ENCODE measurements around the gene LUZP1. TPM values are rescaled to one million over a fixed set of nuclear protein-coding genes. Genes with fewer than 3 reads are reported as not detected.
A peak's percentile ranks its signal among the peaks of the same experiment; 100 is the strongest.

LUZP1 gene
- total RNA-seq, 1 donor from 2014 or later, result 23.2 TPM

DNA sequence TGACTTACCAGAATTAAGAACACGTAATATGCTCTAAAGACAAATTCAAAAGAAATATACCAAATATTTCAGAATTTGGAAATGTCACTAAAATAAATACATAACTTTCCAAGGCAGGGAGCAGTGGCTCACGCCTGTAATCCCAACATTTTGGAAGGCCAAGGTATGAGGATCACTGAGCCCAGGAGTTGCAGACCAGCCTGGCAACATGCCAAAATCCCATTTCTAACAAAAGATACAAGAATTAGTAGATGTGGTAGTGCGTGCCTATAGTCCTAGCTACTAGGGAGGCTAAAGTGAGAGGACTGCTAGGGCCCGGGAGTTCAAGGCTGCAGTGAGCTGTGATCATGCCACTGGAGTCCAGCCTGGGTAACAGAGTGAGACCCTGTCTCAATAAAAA lies 11.7 kb downstream of the LUZP1 start:
- intact Hi-C loops (cut with micrococcal nuclease), result no loop called here
- H3K4me3 Mint-ChIP-seq, result no peak overlapping the region
- H3K4me1 Mint-ChIP-seq, result peaks cover 6% of the 10 kb centered on the region
- no peaks in the 10 kb centered on the region for H3K27me3 Mint-ChIP-seq
- peaks cover 4% of the 10 kb centered on the region for H3K36me3 Mint-ChIP-seq (ENCODE audit: low read depth)
- no peaks in the 10 kb centered on the region for H3K9me3 Mint-ChIP-seq
- no peak for DNase-seq
- no peak overlapping the region for H3K27ac Mint-ChIP-seq

DNA sequence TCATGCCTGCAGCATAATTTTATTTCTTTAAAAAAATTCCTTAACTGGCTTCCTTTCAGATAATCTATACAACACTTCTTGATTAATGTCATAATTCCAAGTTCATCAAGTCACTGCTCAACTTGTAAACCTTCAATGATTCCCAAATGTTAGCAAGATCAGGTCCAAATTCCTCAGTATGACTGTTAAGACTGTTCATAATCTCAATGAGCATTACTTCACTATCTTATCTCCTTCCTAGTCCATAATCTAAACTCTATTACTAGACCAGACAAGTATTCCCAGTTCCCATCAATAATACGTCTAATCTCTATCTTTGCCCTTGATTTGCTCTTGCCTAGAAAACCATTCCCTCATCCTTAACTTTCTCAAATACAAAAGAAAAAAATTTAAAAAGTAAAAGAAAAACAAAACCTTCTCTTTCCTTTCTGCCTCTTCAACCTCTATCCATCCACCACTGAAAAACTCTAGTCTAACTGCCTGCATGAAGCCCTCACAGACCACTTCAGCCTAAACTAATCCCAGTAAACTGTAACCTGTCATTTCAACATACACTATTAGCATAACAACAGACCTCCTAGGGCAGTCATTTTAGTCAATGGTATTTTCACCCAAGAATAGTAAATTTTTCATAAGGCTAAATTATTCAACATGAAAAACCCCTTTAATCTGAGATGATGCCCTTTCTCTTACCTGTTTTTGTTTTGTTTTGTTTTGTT lies 15.5 kb downstream of the LUZP1 start:
- intact Hi-C loops (cut with micrococcal nuclease), result no loop called here
- Mint-ChIP-seq H3K4me3 (no peak overlapping the region), H3K9me3 (no peaks in the 10 kb centered on the region), H3K27me3 (no peaks in the 10 kb centered on the region), H3K36me3 (ENCODE audit: low read depth) (peaks cover 7% of the 10 kb centered on the region), H3K27ac (no peak overlapping the region), H3K4me1 (peaks cover 17% of the 10 kb centered on the region)
- DNase-seq, result no peak

DNA sequence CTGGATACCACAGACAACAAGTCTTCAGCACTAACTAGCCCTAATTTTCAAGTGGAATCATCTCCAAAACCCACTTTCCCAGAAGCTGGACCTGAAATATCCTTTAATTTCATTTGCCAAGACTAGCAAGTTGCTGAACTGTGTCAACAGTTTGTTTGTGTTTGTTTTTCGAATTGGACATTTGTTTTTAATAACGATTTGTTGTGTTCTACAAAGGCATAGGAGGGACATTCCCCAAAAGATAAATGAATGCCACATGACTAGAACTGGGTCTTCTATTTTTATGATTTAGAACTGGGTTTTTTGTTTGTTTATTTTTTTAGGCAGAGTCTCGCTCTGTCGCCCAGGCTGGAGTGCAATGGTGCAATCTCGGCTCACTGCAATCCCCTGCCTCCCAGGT lies 17.9 kb downstream of the LUZP1 start:
- H3K27me3 Mint-ChIP-seq, result no peaks in the 10 kb centered on the region
- no peak overlapping the region for H3K27ac Mint-ChIP-seq
- H3K9me3 Mint-ChIP-seq, result no peaks in the 10 kb centered on the region

DNA sequence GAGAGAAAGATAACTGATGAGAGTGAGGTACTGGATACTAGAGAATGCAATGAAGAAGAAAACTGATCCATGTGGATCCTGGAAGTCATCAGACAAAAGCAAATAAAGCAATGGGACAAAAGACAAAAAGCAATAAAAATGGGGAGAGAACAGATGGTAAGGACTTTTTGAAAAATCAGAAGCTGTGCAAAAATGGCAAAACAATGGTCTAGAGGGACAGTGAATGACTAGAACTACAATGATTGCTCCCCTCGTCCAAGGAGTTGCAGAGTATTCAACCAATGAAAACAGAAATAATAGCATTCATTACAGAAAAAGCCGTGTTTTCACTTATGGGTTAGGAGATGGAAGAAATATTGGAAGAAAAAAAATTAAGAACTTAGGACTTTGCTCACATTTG lies 18.5 kb downstream of the LUZP1 start:
- no peaks in the 10 kb centered on the region for H3K27me3 Mint-ChIP-seq
- peaks cover 23% of the 10 kb centered on the region for H3K4me1 Mint-ChIP-seq
- intact Hi-C loops (cut with micrococcal nuclease), result no loop called here
- peaks cover 8% of the 10 kb centered on the region for H3K36me3 Mint-ChIP-seq (ENCODE audit: low read depth)
- H3K27ac Mint-ChIP-seq, result no peak overlapping the region
- H3K9me3 Mint-ChIP-seq, result no peaks in the 10 kb centered on the region
- no peak for DNase-seq
- H3K4me3 Mint-ChIP-seq, result no peak overlapping the region

More for the DNA sequence above, 17.9 kb downstream of the LUZP1 start:
- H3K4me1 Mint-ChIP-seq, result peaks cover 23% of the 10 kb centered on the region
- H3K4me3 Mint-ChIP-seq, result no peak overlapping the region
- DNase-seq, result no peak
- peaks cover 8% of the 10 kb centered on the region for H3K36me3 Mint-ChIP-seq (ENCODE audit: low read depth)
- intact Hi-C loops (cut with micrococcal nuclease), result no loop called here

DNA sequence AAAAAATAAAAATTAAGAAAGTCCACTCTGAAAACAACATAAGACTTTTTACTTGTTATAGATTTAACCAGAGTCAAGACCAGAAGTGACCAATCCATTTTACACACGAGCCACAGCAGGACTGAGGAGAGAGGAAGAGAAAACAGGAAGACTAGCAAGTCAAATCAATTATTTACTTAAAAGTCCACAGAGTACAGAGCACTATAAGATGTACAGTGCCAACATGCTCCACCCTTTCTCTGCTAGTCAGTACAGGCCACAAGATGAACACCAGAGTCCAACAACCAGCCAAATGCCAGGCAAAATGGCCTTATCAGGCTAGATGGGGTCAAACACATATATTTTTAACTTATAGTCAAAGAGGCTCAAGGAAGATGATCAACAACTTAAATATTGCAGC lies 19.5 kb downstream of the LUZP1 start:
- no peak for DNase-seq
- intact Hi-C loops (cut with micrococcal nuclease), result loop anchor here (2.0 kb wide), 1 partner anchor 20 kb away; the partner anchor contains the start of gene LUZP1
- H3K4me3 Mint-ChIP-seq, result no peak overlapping the region
- H3K27ac Mint-ChIP-seq, result no peak overlapping the region
- no peaks in the 10 kb centered on the region for H3K27me3 Mint-ChIP-seq
- H3K4me1 Mint-ChIP-seq, result peaks cover 23% of the 10 kb centered on the region
- H3K9me3 Mint-ChIP-seq, result no peaks in the 10 kb centered on the region
- peaks cover 13% of the 10 kb centered on the region for H3K36me3 Mint-ChIP-seq (ENCODE audit: low read depth)

DNA sequence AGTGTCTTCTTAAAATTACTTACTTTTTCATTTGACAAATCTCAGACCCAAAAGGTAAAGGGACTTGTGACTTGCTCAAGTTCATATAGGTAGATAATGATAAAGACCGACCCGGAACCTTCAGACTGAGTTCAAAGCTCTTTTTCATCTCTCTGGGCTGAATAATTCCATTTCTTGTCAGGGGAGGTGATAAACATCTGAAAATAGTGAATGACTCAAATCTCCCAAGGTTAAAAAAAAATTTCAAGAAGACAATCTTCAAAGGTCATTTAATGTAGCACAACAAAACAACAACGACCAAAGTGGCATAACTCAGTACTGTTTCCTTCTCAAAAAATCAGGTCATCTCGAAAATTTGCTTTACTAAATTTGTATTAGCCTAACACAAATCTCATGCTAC lies 20.6 kb downstream of the LUZP1 start:
- intact Hi-C loops (cut with micrococcal nuclease), result loop anchor here (1.0 to 2.0 kb wide), 2 partner anchors 21 to 39 kb away; partner anchors contain the start of gene LUZP1
- H3K4me3 Mint-ChIP-seq, result peak overlapping the region; percentile 36
- H3K27me3 Mint-ChIP-seq, result no peaks in the 10 kb centered on the region
- peak; percentile 62 for DNase-seq
- H3K36me3 Mint-ChIP-seq (ENCODE audit: low read depth), result peaks cover 13% of the 10 kb centered on the region
- H3K9me3 Mint-ChIP-seq, result no peaks in the 10 kb centered on the region
- H3K4me1 Mint-ChIP-seq, result peaks cover 21% of the 10 kb centered on the region
- peak overlapping the region; percentile 45 for H3K27ac Mint-ChIP-seq

DNA sequence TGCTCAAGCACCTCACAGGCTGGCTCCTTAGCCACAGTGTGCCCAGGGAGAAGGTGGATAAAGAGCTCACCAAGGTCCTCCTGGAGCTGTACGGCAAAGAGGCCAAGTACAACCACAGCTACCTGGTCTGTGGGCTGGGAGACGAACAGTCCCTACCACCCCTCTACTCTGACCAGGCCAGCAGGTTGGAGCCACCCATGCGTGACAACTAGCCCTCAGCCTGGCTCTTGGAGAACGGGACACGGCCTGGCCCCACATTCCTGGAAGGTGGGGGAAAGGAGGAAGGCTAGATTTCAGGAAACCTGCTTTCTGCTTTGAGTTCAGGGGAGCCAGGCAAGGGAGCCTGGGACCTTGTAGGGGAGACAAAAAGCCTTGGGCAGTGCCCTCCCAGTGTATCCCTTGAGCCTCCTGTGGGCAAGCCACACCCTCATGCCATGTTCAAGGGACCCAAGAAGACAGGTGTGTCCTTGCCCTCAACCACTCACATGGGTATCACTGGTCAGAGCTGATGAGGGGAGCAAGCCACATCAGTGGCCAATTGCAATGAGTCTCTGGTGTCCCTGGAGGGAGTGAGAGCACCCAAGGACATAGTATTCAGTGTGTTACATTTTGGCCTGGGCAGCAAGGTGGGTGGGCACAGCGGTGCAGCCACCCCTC lies 27.6 kb downstream of the LUZP1 start:
- no peaks in the 10 kb centered on the region for H3K9me3 Mint-ChIP-seq
- peaks cover 7% of the 10 kb centered on the region for H3K4me1 Mint-ChIP-seq
- no peaks in the 10 kb centered on the region for H3K27me3 Mint-ChIP-seq
- no peak overlapping the region for H3K4me3 Mint-ChIP-seq
- DNase-seq, result no peak
- intact Hi-C loops (cut with micrococcal nuclease), result no loop called here
- H3K36me3 Mint-ChIP-seq (ENCODE audit: low read depth), result peaks cover 15% of the 10 kb centered on the region
- no peak overlapping the region for H3K27ac Mint-ChIP-seq

DNA sequence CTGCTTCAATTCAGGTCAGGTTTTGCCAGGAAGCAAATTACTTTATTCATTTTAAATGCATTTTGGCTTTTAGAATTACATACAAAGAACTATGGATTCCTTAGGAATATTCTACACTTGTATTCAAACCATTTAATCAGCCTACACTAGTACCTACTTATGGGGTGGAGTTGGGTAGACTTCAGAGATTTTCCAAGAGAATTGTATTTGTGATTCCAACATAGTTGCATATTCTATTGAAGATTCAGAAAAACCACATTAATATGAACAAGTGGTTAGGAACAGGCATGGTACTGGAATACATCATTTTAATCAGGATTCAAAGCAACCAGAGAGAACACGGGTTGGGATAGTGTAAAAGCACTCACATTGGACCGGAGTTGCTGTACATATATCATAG lies 33.4 kb downstream of the LUZP1 start:
- Mint-ChIP-seq H3K27me3 (no peaks in the 10 kb centered on the region), H3K4me1 (peaks cover 8% of the 10 kb centered on the region), H3K36me3 (ENCODE audit: low read depth) (peaks cover 9% of the 10 kb centered on the region), H3K9me3 (no peaks in the 10 kb centered on the region), H3K4me3 (no peak overlapping the region), H3K27ac (no peak overlapping the region)
- intact Hi-C loops (cut with micrococcal nuclease), result no loop called here
- no peak for DNase-seq

DNA sequence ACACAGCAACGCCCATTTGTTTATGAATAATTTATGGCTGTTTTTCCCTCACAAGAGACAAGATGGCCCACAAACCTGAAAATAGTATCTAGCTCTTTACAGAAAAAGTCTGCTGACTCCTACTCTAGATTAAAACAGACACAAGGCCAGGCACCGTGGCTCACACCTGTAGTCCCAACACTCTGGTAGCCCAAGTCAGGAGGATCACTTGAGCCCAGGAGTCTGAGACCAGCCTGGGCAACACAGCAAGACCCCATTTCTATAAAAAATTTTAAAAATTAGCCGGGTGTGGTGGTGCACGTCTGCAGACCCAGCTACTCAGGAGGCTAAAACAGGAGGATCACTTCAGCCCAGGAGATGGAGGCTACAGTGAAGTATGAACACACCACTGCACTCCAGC lies 34.6 kb downstream of the LUZP1 start:
- Mint-ChIP-seq H3K27me3 (no peaks in the 10 kb centered on the region), H3K36me3 (ENCODE audit: low read depth) (peaks cover 9% of the 10 kb centered on the region), H3K4me3 (no peak overlapping the region), H3K4me1 (peaks cover 6% of the 10 kb centered on the region), H3K27ac (no peak overlapping the region), H3K9me3 (no peaks in the 10 kb centered on the region)
- no peak for DNase-seq
- intact Hi-C loops (cut with micrococcal nuclease), result no loop called here

DNA sequence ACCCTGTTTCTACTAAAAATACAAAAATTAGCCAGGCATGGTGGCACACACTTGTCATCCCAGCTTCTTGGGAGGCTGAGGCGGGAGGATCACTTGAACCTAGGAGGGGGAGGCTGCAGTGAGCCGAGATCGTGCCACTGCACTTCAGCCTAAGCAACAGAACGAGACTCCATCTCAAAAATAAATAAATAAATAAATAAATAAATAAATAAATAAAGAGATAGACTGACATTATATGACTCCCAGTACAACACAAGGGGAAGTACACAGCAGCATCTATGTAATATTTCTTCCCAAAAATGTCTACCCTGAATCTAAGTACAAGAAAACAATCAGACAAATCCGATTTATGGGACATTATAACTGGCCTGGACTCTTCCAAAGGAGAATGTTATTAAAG lies 35.1 kb downstream of the LUZP1 start:
- no peaks in the 10 kb centered on the region for H3K27me3 Mint-ChIP-seq
- H3K4me1 Mint-ChIP-seq, result peaks cover 6% of the 10 kb centered on the region
- H3K27ac Mint-ChIP-seq, result no peak overlapping the region
- no peaks in the 10 kb centered on the region for H3K9me3 Mint-ChIP-seq
- intact Hi-C loops (cut with micrococcal nuclease), result no loop called here
- DNase-seq, result no peak
- peaks cover 9% of the 10 kb centered on the region for H3K36me3 Mint-ChIP-seq (ENCODE audit: low read depth)
- no peak overlapping the region for H3K4me3 Mint-ChIP-seq

DNA sequence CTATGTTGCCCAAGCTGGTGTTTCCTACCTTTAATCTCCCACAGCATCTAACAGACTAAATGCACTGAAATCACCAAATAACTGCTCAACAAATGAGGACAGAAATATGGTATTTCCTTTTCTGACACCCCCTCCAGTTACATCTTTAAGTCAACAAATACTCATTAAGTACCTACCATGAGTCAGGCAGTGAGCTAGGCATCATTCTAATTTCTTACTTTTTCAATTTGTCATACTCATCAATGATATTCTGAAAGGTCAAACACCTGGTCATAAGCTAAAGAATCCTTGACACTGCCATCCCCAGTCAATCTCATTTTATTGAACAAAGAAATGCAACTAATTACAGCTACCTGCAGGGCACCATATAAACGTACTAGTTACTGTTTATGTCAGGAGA lies 36.6 kb downstream of the LUZP1 start:
- Mint-ChIP-seq H3K9me3 (no peaks in the 10 kb centered on the region), H3K36me3 (ENCODE audit: low read depth) (peaks cover 5% of the 10 kb centered on the region), H3K27me3 (no peaks in the 10 kb centered on the region), H3K27ac (no peak overlapping the region), H3K4me1 (peaks cover 6% of the 10 kb centered on the region), H3K4me3 (no peak overlapping the region)
- intact Hi-C loops (cut with micrococcal nuclease), result no loop called here
- DNase-seq, result no peak

DNA sequence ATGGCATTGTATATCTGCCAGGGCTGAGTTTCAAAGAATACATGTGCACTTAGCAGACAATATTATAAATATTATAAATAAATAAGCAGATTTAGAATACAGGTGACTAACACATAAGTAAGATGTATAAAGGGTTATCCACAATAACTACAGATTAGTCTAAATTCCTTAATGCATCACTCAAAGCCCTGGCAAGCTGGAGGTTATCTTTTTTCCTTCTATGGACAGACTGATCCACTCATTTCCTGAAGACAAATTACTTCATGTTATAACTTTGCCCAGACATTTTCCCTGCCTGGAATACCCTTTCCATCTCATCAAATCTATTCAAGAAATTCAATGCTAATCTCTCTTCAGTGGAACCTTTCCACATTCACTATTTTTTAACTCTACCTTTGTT lies 38.8 kb downstream of the LUZP1 start:
- H3K9me3 Mint-ChIP-seq, result no peaks in the 10 kb centered on the region
- peaks cover 7% of the 10 kb centered on the region for H3K4me1 Mint-ChIP-seq
- peaks cover 2% of the 10 kb centered on the region for H3K36me3 Mint-ChIP-seq (ENCODE audit: low read depth)
- no peak for DNase-seq
- H3K27ac Mint-ChIP-seq, result no peak overlapping the region
- intact Hi-C loops (cut with micrococcal nuclease), result no loop called here
- no peaks in the 10 kb centered on the region for H3K27me3 Mint-ChIP-seq
- no peak overlapping the region for H3K4me3 Mint-ChIP-seq

DNA sequence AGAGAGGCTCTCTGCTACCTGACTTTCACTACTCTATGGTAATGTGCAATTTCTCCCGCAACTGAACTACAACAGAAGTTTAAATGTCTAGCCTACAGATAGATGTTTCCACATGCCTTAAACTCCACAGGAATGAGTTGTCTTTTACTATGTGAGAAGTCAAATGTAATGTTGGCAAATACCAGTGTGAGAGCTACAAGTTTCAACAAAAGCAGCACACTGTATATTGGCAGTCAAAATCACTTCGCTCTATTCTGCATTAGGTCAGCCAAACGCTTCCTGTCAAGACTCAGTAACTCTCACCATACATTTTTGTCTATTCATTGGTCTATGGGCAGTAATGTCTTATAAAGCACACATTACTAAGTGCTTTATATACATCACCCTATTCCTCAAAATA lies 41.9 kb downstream of the LUZP1 start:
- intact Hi-C loops (cut with micrococcal nuclease), result no loop called here
- no peak overlapping the region for H3K4me3 Mint-ChIP-seq
- H3K36me3 Mint-ChIP-seq (ENCODE audit: low read depth), result peaks cover 2% of the 10 kb centered on the region
- no peak for DNase-seq
- H3K27me3 Mint-ChIP-seq, result no peaks in the 10 kb centered on the region
- peaks cover 14% of the 10 kb centered on the region for H3K4me1 Mint-ChIP-seq
- H3K27ac Mint-ChIP-seq, result no peak overlapping the region
- no peaks in the 10 kb centered on the region for H3K9me3 Mint-ChIP-seq

DNA sequence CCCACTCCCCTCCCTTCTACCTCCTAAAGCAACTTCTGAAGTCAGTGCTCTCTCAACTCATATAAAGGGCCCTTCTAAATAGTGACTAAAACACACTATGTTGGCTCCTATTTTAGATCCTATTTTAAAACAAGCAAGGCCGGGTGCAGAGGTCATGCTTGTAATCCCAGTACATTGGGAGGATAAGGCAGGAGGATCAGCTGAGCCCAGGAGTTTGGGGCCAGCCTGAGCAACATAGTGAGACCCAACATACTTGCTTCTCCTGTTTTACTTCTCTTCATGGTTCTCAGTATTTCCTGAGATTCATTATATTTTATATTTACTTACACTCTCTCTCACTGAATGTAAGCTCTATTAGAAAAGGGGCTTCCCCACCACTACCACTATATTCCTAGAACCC lies 42.5 kb downstream of the LUZP1 start:
- H3K27me3 Mint-ChIP-seq, result no peaks in the 10 kb centered on the region
- H3K36me3 Mint-ChIP-seq (ENCODE audit: low read depth), result peaks cover 2% of the 10 kb centered on the region
- H3K9me3 Mint-ChIP-seq, result no peaks in the 10 kb centered on the region
- H3K4me3 Mint-ChIP-seq, result no peak overlapping the region
- no peak overlapping the region for H3K27ac Mint-ChIP-seq
- intact Hi-C loops (cut with micrococcal nuclease), result no loop called here
- peaks cover 14% of the 10 kb centered on the region for H3K4me1 Mint-ChIP-seq
- no peak for DNase-seq
